HUES64 (cell line): Measurements from ENCODE around the gene MICAL2.

ENCODE experiments used
- H3K27ac ChIP-seq: 2 replicates; pipeline ENCODE4 v1.7.0; 2013; ENCODE audit warnings: low read depth, low read length, inconsistent platforms
- H3K27me3 ChIP-seq: 2 replicates; pipeline ENCODE4 v1.6.1; 2013; ENCODE audit warnings: mild to moderate bottlenecking, low read length; ENCODE audit not compliant: insufficient read depth
- H3K36me3 ChIP-seq: 2 replicates; pipeline ENCODE4 v1.6.1; 2013; ENCODE audit warnings: mild to moderate bottlenecking, low read length; ENCODE audit not compliant: insufficient read depth
- H3K4me1 ChIP-seq: 2 replicates; pipeline ENCODE4 v1.6.1; 2013; ENCODE audit warnings: mild to moderate bottlenecking, low read length, moderate library complexity; ENCODE audit not compliant: insufficient read depth
- H3K4me3 ChIP-seq: 2 replicates; pipeline ENCODE4 v1.5.1; 2013; ENCODE audit warnings: mild to moderate bottlenecking, low read length, moderate library complexity
- H3K9ac ChIP-seq: 2 replicates; pipeline ENCODE4 v1.6.1; 2013; ENCODE audit warnings: mild to moderate bottlenecking, low read depth, low read length
- H3K9me3 ChIP-seq: 2 replicates; pipeline ENCODE4 v1.6.1; 2013; ENCODE audit warnings: low read depth, low read length; ENCODE audit not compliant: insufficient read depth
- WGBS: fragments of 150-250, 120-280 bp; methylation state at CpG from one replicate; pipeline ENCODE4 v1.1.7; 2013; ENCODE audit warnings: missing lambda C conversion rate; 5-methylcytosine and 5-hydroxymethylcytosine counted together

The MICAL2 gene

GRCh38 chr11:12170984-12171383 lies 60.6 kb downstream of the MICAL2 start:
- H3K4me3 ChIP-seq, result no peak overlapping the region
- no peaks in the 10 kb centered on the region for H3K36me3 ChIP-seq
- H3K27ac ChIP-seq, result no peak overlapping the region
- H3K9me3 ChIP-seq, result no peaks in the 10 kb centered on the region
- H3K4me1 ChIP-seq, result 0 out of 2 replicates have a peak, but pooled peaks cover 3% of the 10 kb centered on the region
- WGBS, result 81% methylated on average over 5 of the region's 5 CpGs
- H3K9ac ChIP-seq, result no peak overlapping the region
- no peaks in the 10 kb centered on the region for H3K27me3 ChIP-seq

GRCh38 chr11:12171921-12172320 lies 61.5 kb downstream of the MICAL2 start:
- Histone ChIP-seq H3K9me3 (no peaks in the 10 kb centered on the region), H3K4me1 (0 out of 2 replicates have a peak, but pooled peaks cover 3% of the 10 kb centered on the region), H3K9ac (no peak overlapping the region), H3K27ac (no peak overlapping the region), H3K4me3 (no peak overlapping the region), H3K27me3 (no peaks in the 10 kb centered on the region), H3K36me3 (no peaks in the 10 kb centered on the region)
- WGBS, result 94% methylated on average over 3 of the region's 3 CpGs

- H3K9ac ChIP-seq, result no peak overlapping the region
Observed at GRCh38 chr11:12172493-12173013, 62.2 kb downstream of the MICAL2 start.

DNA sequence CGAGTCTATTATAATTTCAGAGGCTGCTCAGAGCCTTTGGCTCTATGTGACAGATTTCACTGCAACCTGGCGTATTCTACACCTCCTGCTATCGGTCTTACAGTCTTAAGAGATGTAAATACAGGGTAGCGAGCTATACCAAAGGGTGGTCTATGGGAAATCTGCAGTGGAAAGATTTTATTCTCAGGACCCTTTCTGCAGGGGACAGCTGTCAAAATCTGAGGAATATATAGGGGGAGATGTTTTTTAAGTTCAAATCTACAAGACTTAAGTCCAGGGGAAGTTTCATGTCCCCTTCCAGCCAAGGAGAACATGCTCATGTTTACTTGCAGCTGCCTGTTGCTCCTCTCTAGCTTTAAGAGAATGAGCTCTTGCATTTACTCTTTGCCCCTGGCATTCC lies 62.7 kb downstream of the MICAL2 start:
- Histone ChIP-seq H3K9me3 (no peaks in the 10 kb centered on the region), H3K9ac (no peak overlapping the region), H3K4me1 (0 out of 2 replicates have a peak, but pooled peaks cover 3% of the 10 kb centered on the region), H3K4me3 (no peak overlapping the region), H3K27ac (no peak overlapping the region), H3K27me3 (no peaks in the 10 kb centered on the region), H3K36me3 (no peaks in the 10 kb centered on the region)
- 78% methylated on average over 4 of the region's 4 CpGs for WGBS

More at GRCh38 chr11:12172493-12173013, 62.2 kb downstream of the MICAL2 start:
- Histone ChIP-seq H3K27ac (no peak overlapping the region), H3K4me3 (no peak overlapping the region), H3K9me3 (no peaks in the 10 kb centered on the region), H3K27me3 (no peaks in the 10 kb centered on the region), H3K36me3 (no peaks in the 10 kb centered on the region), H3K4me1 (0 out of 2 replicates have a peak, but pooled peaks cover 3% of the 10 kb centered on the region)
- WGBS, result 75% methylated on average over 2 of the region's 3 CpGs

GRCh38 chr11:12174128-12174476 lies 63.7 kb downstream of the MICAL2 start:
- no peak overlapping the region for H3K4me3 ChIP-seq
- no peak overlapping the region for H3K27ac ChIP-seq
- 0 out of 2 replicates have a peak, but pooled peaks cover 3% of the 10 kb centered on the region for H3K4me1 ChIP-seq
- H3K9me3 ChIP-seq, result no peaks in the 10 kb centered on the region
- 80% methylated on average over 1 of the region's 1 CpG for WGBS
- no peaks in the 10 kb centered on the region for H3K27me3 ChIP-seq
- H3K9ac ChIP-seq, result no peak overlapping the region
- no peaks in the 10 kb centered on the region for H3K36me3 ChIP-seq

GRCh38 chr11:12174477-12175143 lies 64.2 kb downstream of the MICAL2 start:
- WGBS, result 91% methylated on average over 3 of the region's 3 CpGs
- no peaks in the 10 kb centered on the region for H3K9me3 ChIP-seq
- H3K36me3 ChIP-seq, result no peaks in the 10 kb centered on the region
- no peaks in the 10 kb centered on the region for H3K27me3 ChIP-seq
- 0 out of 2 replicates have a peak, but pooled peaks cover 3% of the 10 kb centered on the region for H3K4me1 ChIP-seq
- H3K27ac ChIP-seq, result no peak overlapping the region
- no peak overlapping the region for H3K4me3 ChIP-seq
- H3K9ac ChIP-seq, result no peak overlapping the region

- Histone ChIP-seq H3K4me3 (no peak overlapping the region), H3K9ac (no peak overlapping the region), H3K9me3 (no peaks in the 10 kb centered on the region), H3K36me3 (no peaks in the 10 kb centered on the region), H3K27ac (no peak overlapping the region; the same call in 1 of the 2 replicates), H3K4me1 (0 out of 2 replicates have a peak, but pooled peaks cover 3% of the 10 kb centered on the region), H3K27me3 (no peaks in the 10 kb centered on the region)
- WGBS, result 28% methylated on average over 4 of the region's 4 CpGs
Observed at GRCh38 chr11:12175694-12176241, 65.4 kb downstream of the MICAL2 start.

DNA sequence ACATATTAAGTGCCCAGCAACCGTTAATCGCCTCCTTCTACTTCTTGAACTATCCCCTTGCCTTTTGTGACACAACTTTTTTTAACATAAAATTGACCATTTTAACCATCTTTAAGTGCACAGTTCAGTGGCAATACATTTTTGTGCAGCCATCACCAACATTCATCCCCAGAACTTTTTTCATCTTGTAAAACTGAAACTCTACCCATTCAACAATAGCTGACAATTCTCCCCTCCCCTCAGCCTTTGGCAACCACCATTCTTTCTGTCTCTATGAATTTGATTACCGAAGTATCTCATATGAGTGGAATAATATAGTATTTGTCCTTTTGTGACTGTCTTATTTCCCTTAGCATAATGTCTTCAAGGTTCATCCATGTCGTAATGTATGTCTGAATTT lies 66.0 kb downstream of the MICAL2 start:
- 0 out of 2 replicates have a peak, but pooled peaks cover 3% of the 10 kb centered on the region for H3K4me1 ChIP-seq
- H3K9ac ChIP-seq, result no peak overlapping the region
- 90% methylated on average over 2 of the region's 4 CpGs for WGBS
- no peaks in the 10 kb centered on the region for H3K9me3 ChIP-seq
- no peaks in the 10 kb centered on the region for H3K36me3 ChIP-seq
- H3K27me3 ChIP-seq, result no peaks in the 10 kb centered on the region
- no peak overlapping the region for H3K4me3 ChIP-seq
- H3K27ac ChIP-seq, result no peak overlapping the region

- Histone ChIP-seq H3K9me3 (no peaks in the 10 kb centered on the region), H3K36me3 (no peaks in the 10 kb centered on the region), H3K27ac (no peak overlapping the region), H3K27me3 (no peaks in the 10 kb centered on the region), H3K4me1 (peaks cover 8% of the 10 kb centered on the region), H3K4me3 (no peak overlapping the region), H3K9ac (no peak overlapping the region)
- WGBS, result 91% methylated on average over 2 of the region's 3 CpGs
Observed at GRCh38 chr11:12177739-12178338, 67.4 kb downstream of the MICAL2 start.

DNA sequence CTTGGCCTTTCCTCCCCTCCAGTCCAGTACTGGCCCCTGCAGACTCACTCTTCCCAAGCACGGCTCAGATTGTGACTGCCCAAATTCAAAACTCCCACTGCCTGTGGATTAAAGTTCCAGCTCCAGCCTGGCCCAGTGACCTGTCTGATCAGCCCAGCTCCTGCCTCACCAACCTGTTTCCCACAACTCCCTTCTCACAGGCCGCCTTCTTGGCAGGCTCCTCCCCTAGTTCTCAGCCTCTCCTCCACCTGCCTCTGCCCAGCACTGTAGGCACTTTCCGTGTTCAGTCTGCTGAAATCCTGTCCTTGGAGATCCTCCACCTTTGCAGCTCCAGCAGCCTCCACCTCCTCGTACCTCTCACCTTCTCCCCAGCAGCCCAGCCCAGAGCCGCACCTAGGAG lies 68.6 kb downstream of the MICAL2 start:
- Histone ChIP-seq H3K4me1 (peaks cover 6% of the 10 kb centered on the region), H3K27me3 (no peaks in the 10 kb centered on the region), H3K9me3 (no peaks in the 10 kb centered on the region), H3K27ac (no peak overlapping the region), H3K36me3 (no peaks in the 10 kb centered on the region), H3K9ac (no peak overlapping the region), H3K4me3 (no peak overlapping the region)
- 87% methylated on average over 5 of the region's 5 CpGs for WGBS

DNA sequence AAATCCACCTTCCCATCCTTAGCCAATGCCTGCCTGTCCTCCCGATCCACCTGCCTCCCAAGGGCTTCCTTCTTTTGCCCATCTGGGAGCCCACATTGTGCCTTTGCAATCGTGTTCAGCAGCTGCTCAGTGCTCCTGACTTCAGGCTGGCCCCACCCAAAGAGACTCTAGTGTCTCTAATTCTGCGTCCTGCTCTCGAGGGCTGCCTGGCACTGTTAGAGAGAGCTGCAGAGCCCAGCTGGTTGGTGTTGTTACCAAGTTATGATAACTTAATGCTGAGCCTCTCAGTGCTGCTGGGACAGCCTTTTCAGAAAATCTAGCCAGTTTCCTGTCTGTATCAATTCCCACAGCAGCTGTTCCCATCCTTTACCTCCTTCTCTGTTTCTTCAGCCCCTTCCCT lies 69.1 kb downstream of the MICAL2 start:
- Histone ChIP-seq H3K27me3 (no peaks in the 10 kb centered on the region), H3K4me3 (no peak overlapping the region), H3K27ac (no peak overlapping the region), H3K4me1 (peaks cover 6% of the 10 kb centered on the region), H3K9ac (no peak overlapping the region), H3K36me3 (no peaks in the 10 kb centered on the region), H3K9me3 (no peaks in the 10 kb centered on the region)
- 88% methylated on average over 4 of the region's 4 CpGs for WGBS
